ENCODE data around the gene OBSCN.

OBSCN gene

DNA sequence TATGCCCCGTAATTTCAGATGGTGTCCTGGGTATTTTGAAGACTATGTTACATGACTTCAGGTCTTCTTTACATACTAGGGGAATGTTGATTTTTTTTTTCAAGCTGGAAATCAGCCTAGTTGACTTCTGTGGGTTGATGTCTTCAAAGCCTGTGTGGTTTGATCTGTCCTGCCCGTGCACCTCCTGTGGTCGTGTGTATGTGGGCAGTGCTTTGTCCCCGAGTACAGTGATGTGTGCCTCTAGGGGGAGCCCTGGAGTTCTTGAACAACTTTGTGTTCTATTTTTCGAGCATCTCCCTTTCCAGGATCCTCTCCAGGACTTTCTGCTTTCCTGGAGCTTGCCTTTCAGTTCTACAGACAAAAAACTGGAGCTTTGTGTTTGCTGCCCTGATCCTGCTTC, 28.9 kb downstream of the OBSCN start:
- TF ChIP-seq, protein P1, sequence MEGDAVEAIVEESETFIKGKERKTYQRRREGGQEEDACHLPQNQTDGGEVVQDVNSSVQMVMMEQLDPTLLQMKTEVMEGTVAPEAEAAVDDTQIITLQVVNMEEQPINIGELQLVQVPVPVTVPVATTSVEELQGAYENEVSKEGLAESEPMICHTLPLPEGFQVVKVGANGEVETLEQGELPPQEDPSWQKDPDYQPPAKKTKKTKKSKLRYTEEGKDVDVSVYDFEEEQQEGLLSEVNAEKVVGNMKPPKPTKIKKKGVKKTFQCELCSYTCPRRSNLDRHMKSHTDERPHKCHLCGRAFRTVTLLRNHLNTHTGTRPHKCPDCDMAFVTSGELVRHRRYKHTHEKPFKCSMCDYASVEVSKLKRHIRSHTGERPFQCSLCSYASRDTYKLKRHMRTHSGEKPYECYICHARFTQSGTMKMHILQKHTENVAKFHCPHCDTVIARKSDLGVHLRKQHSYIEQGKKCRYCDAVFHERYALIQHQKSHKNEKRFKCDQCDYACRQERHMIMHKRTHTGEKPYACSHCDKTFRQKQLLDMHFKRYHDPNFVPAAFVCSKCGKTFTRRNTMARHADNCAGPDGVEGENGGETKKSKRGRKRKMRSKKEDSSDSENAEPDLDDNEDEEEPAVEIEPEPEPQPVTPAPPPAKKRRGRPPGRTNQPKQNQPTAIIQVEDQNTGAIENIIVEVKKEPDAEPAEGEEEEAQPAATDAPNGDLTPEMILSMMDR (IDR thresholded peaks at IDR 0.05; ENCODE audit: low read depth, low read length, missing control alignments) = peak; percentile 62
- DNase-seq (ENCODE audit: extremely low read depth, low read depth) = no peak
- no peak overlapping the region for H3K4me3 ChIP-seq (replicated peaks; ENCODE audit: low read depth, low read length)

DNA sequence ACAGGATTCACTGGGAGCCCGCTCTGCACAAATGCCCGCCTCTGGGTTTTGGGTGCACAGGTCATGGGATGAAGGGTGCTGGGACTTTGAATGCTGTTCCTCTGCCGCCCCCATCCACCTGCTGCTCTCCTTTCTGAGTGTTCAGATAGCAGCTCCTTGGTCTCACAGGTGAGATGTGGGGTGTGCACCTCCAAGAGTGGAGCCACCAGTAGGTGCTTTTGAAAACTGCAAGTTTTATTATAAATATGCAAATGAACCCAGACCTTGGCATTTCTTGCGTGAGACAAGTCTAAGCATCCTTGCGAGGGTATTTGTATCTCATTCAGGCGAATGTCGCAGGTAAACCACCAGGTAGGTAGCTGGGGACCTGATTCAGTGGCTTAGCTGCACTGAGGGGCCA, 30.2 kb downstream of the OBSCN start:
- no peak overlapping the region for H3K4me3 ChIP-seq (replicated peaks; ENCODE audit: low read depth, low read length)
- TF ChIP-seq, protein P1 (IDR thresholded peaks at IDR 0.05; ENCODE audit: low read depth, low read length, missing control alignments) = no peak
- DNase-seq (ENCODE audit: extremely low read depth, low read depth) = no peak

GRCh38 chr1:228238461-228238860, 30.6 kb downstream of the OBSCN start:
- TF ChIP-seq, protein P1 (IDR thresholded peaks at IDR 0.05; ENCODE audit: low read depth, low read length, missing control alignments) = no peak
- H3K4me3 ChIP-seq (replicated peaks; ENCODE audit: low read depth, low read length) = no peak overlapping the region
- DNase-seq (ENCODE audit: extremely low read depth, low read depth) = no peak

GRCh38 chr1:228240411-228241240, 32.8 kb downstream of the OBSCN start:
- H3K4me3 ChIP-seq (replicated peaks; ENCODE audit: low read depth, low read length) = no peak overlapping the region
- TF ChIP-seq, protein P1 (IDR thresholded peaks at IDR 0.05; ENCODE audit: low read depth, low read length, missing control alignments) = no peak
- no peak for DNase-seq (ENCODE audit: extremely low read depth, low read depth)

GRCh38 chr1:228241259-228241658, 33.4 kb downstream of the OBSCN start:
- TF ChIP-seq, protein P1 (IDR thresholded peaks at IDR 0.05; ENCODE audit: low read depth, low read length, missing control alignments) = no peak
- H3K4me3 ChIP-seq (replicated peaks; ENCODE audit: low read depth, low read length) = no peak overlapping the region
- no peak for DNase-seq (ENCODE audit: extremely low read depth, low read depth)

DNA sequence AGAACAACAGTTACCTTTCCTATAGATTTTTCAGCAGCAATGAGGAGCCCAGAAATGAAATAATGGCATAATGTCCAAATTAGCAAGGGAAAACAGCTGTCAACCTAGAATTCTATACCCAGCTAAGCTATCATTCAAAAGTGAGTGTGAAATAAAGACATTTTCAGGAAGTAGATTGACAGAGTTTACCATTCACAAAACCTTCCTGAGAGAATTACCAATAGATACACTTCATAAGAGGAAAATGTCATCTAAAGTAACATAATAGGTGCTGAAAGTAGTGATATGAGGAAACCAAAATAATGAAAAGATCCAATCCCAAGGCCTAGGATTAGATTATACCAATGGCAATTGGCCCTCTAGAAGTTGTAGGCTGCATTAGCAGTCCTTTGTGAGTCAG, 34.6 kb downstream of the OBSCN start:
- TF ChIP-seq, protein P1 (IDR thresholded peaks at IDR 0.05; ENCODE audit: low read depth, low read length, missing control alignments) = no peak
- no peak for DNase-seq (ENCODE audit: extremely low read depth, low read depth)
- H3K4me3 ChIP-seq (replicated peaks; ENCODE audit: low read depth, low read length) = no peak overlapping the region

All from HFF-Myc (cell line).